K562 (cell line): Measurements from ENCODE around the gene SRCAP. TPM values are rescaled to one million over a fixed set of nuclear protein-coding genes. Genes with fewer than 3 reads are reported as not detected.

Experiments used
- ATAC-seq: fragments of 200-7000 bp; cut with Tn5 transposase; 3 replicates; pipeline ENCODE4 v1.9.1; 2020; ENCODE audit warnings: moderate library complexity
- BruUV-seq: library from RNA; stranded (reverse); fragments of 400-500 nt; replicated peaks from 2 replicates; lab custom pipeline; 2021; lab: Mats Ljungman, UMichigan
- CTCF ChIA-PET: fragments of 300-600 bp; formaldehyde crosslinking; extraction: SDS; loops from one replicate; lab custom pipeline; 2021; ENCODE audit warnings: low intra/inter-chr PET ratio; lab: Yijun Ruan, JAX
- POLR2A ChIA-PET: fragments of 300-600, 350-650 bp; sonication (Branson Sonifier 250); formaldehyde crosslinking; extraction: SDS; loops from one replicate; lab custom pipeline; 2021; ENCODE audit warnings: antibody characterized with exemption, inconsistent platforms; lab: Yijun Ruan, JAX
- DNase-seq, 4 experiments: peaks; one replicate each; pipeline versions ENCODE4 v3.0.0 to v3.0.0-alpha.2; 2011 to 2018; ENCODE audit warnings: low spot score in 3 of 4, mixed read lengths in 3 of 4; ENCODE audit errors: extremely low read depth in 1 of 4
- FAIRE-seq: peaks from 2 replicates; lab custom pipeline; 2011; peaks lifted over from hg19 to GRCh38; lab: Jason Lieb, UNC
- H2AFZ ChIP-seq: 2 replicates; pipeline ENCODE4 v1.6.0; 2011; ENCODE audit warnings: low read depth, low read length, control low read depth, inconsistent platforms
- H3K27ac ChIP-seq: fragments of 200-600 bp; 3 replicates; pipeline ENCODE4 v1.8.0; 2011; ENCODE audit warnings: low read depth, mild to moderate bottlenecking, control low read depth, inconsistent platforms, low read length, moderate library complexity, mixed read lengths; ENCODE audit errors: extremely low read depth
- H3K27me3 ChIP-seq, 2 experiments: fragments of 300-600 bp in 1 of 2; 2 replicates in 1 of 2; 3 replicates in 1 of 2; pipeline versions ENCODE4 v1.6.0 to v1.8.0; 2011; ENCODE audit warnings: inconsistent platforms in 2 of 2, low read length in 2 of 2, mild to moderate bottlenecking in 1 of 2, mixed read lengths in 1 of 2, moderate library complexity in 1 of 2; ENCODE audit not compliant: control insufficient read depth in 2 of 2, insufficient read depth in 2 of 2
- H3K36me3 ChIP-seq: fragments of 300-600 bp; 3 replicates; pipeline ENCODE4 v1.8.0; 2011; ENCODE audit warnings: mild to moderate bottlenecking, low read length, inconsistent platforms; ENCODE audit not compliant: control insufficient read depth, insufficient read depth
- H3K4me1 ChIP-seq, 2 experiments: fragments of 200-600 bp in 1 of 2; replicated peaks in 1 of 2; 2 replicates in 1 of 2; 3 replicates in 1 of 2; pipeline versions ENCODE4 v1.5.1 to v1.8.0; 2011; ENCODE audit warnings: inconsistent platforms in 2 of 2, low read length in 2 of 2, mild to moderate bottlenecking in 1 of 2, mixed read lengths in 1 of 2, moderate library complexity in 1 of 2; ENCODE audit not compliant: control insufficient read depth in 2 of 2, insufficient read depth in 2 of 2
- H3K4me2 ChIP-seq: 2 replicates; pipeline ENCODE4 v1.6.1; 2011; ENCODE audit warnings: low read length, control low read depth, inconsistent platforms, mixed read lengths; ENCODE audit not compliant: insufficient read depth
- H3K4me3 ChIP-seq: fragments of 200-600 bp; sonication (generic), shearing (Covaris generic); 2 replicates; pipeline ENCODE4 v1.5.1; 2016; ENCODE audit warnings: control low read depth, inconsistent platforms
- H3K79me2 ChIP-seq: fragments of 200-600 bp; 3 replicates; pipeline ENCODE4 v1.8.0; 2011; ENCODE audit warnings: low read length, inconsistent platforms; ENCODE audit not compliant: control insufficient read depth, insufficient read depth
- H3K9ac ChIP-seq, 2 experiments: 2 replicates each; pipeline versions ENCODE4 v1.6.0 to v1.6.1; 2011; ENCODE audit warnings: low read depth in 2 of 2, low read length in 2 of 2, control low read depth in 1 of 2, inconsistent platforms in 1 of 2, mild to moderate bottlenecking in 1 of 2, mixed read lengths in 1 of 2; ENCODE audit not compliant: insufficient read depth in 1 of 2
- H3K9me1 ChIP-seq: one replicate; pipeline ENCODE4 v1.6.0; 2011; ENCODE audit warnings: inconsistent platforms, mild to moderate bottlenecking, low read length, moderate library complexity; ENCODE audit not compliant: control insufficient read depth, insufficient read depth
- H3K9me3 ChIP-seq: replicated peaks from 2 replicates; pipeline ENCODE4 v1.5.1; 2011; ENCODE audit warnings: low read depth, low read length, inconsistent platforms; ENCODE audit not compliant: control insufficient read depth, insufficient read depth
- H4K20me1 ChIP-seq: replicated peaks from 2 replicates; pipeline ENCODE4 v1.6.1; 2011; ENCODE audit warnings: low read length, inconsistent platforms, mixed read lengths; ENCODE audit not compliant: control insufficient read depth, insufficient read depth
- CUX1 ChIP-seq: fragments of 200-800 bp; sonication (Bioruptor generic); IDR thresholded peaks from 2 replicates; pipeline ENCODE4 v1.6.1; 2016; ENCODE audit warnings: missing genetic modification characterization, missing compliant biosample characterization
- NCOA2 ChIP-seq, 2 experiments: fragments of 450-650 bp; IDR thresholded peaks; 2 replicates each; pipeline ENCODE4 v1.6.1; 2018; ENCODE audit warnings: mild to moderate bottlenecking in 2 of 2, moderate library complexity in 1 of 2; ENCODE audit not compliant: partially characterized antibody in 2 of 2
- NFE2 ChIP-seq: IDR thresholded peaks from 2 replicates; pipeline ENCODE4 v1.6.1; 2014; ENCODE audit warnings: antibody characterized with exemption, low read depth
- SMARCA4 ChIP-seq: fragments of 450-650 bp; IDR thresholded peaks from 2 replicates; pipeline ENCODE4 v1.6.1; 2016
- SMARCB1 ChIP-seq: IDR thresholded peaks from 2 replicates; pipeline ENCODE4 v1.6.1; 2011; ENCODE audit warnings: improper control_type of control experiment, low read depth; ENCODE audit not compliant: insufficient read length
- TARDBP ChIP-seq: fragments of 450-650 bp; IDR thresholded peaks from 2 replicates; pipeline ENCODE4 v1.6.1; 2016
- TRIM25 ChIP-seq: fragments of 450-650 bp; IDR thresholded peaks from 2 replicates; pipeline ENCODE4 v1.7.0; 2016; ENCODE audit warnings: borderline replicate concordance
- WGBS: fragments of 100-300 bp; shearing (Covaris generic); methylation state at CpG from one replicate; pipeline ENCODE4 v1.1.6; 2016; ENCODE audit warnings: low coverage, mixed read lengths; ENCODE audit not compliant: insufficient coverage; ENCODE audit errors: missing lambda C conversion rate; 5-methylcytosine and 5-hydroxymethylcytosine counted together
- in situ Hi-C: fragments of 300-500 bp; cut with MboI; formaldehyde crosslinking; loops from 4 replicates; pipeline ENCODE4 v1.15.0; 2018; ENCODE audit warnings: inconsistent platforms, mixed read lengths
- intact Hi-C: fragments of 100-400 bp; cut with micrococcal nuclease; formaldehyde crosslinking; loops from 2 replicates; pipeline ENCODE4 v1.14.2; 2022
- polyA plus RNA-seq, 8 experiments: library from polyadenylated mRNA; depleted of rRNA in 4 of 8; stranded (reverse) in 5 of 8; unstranded in 3 of 8; fragments of >200 nt; fragmentation: Nextera tagmentation in 2 of 8; fragmentation: Illumina TruSeq in 1 of 8; extraction: Ambion mirVana in 2 of 8; extraction: Trizol in 1 of 8; gene quantifications; 2 replicates each; pipeline versions ENCODE4 v1.2.1 to v1.2.3, GENCODE V29; 2011 to 2014; ENCODE audit warnings: inconsistent platforms in 1 of 8, missing spikeins in 1 of 8
- total RNA-seq, 7 experiments: library from RNA; depleted of rRNA in 6 of 7; stranded (reverse); fragments of >200 nt in 6 of 7; fragmentation: Illumina TruSeq in 2 of 7; extraction: Trizol in 2 of 7; gene quantifications; 2 replicates each; pipeline versions ENCODE4 v1.2.1 to v1.2.3, GENCODE V29; 2011 to 2021; ENCODE audit warnings: low replicate concordance in 1 of 7
- TF ChIP-seq, protein P1 (sequence below): fragments of 250-450 bp; sonication (Bioruptor Pico); IDR thresholded peaks from 2 replicates; pipeline ENCODE4 v1.5.0; 2022; ENCODE audit warnings: mild to moderate bottlenecking
- TF ChIP-seq, protein P2 (sequence below): sonication (generic); formaldehyde crosslinking; IDR thresholded peaks from 2 replicates; pipeline ENCODE4 v1.9.0; 2022; ENCODE audit warnings: mild to moderate bottlenecking, missing genetic modification reagents

SRCAP gene
- total and polyA plus RNA-seq, 9 of the 15 experiments (the other 6 are each of a cell fraction or from before 2014, with no cell fraction given): 0.21 to 62.6 (median 5.8) TPM

DNA sequence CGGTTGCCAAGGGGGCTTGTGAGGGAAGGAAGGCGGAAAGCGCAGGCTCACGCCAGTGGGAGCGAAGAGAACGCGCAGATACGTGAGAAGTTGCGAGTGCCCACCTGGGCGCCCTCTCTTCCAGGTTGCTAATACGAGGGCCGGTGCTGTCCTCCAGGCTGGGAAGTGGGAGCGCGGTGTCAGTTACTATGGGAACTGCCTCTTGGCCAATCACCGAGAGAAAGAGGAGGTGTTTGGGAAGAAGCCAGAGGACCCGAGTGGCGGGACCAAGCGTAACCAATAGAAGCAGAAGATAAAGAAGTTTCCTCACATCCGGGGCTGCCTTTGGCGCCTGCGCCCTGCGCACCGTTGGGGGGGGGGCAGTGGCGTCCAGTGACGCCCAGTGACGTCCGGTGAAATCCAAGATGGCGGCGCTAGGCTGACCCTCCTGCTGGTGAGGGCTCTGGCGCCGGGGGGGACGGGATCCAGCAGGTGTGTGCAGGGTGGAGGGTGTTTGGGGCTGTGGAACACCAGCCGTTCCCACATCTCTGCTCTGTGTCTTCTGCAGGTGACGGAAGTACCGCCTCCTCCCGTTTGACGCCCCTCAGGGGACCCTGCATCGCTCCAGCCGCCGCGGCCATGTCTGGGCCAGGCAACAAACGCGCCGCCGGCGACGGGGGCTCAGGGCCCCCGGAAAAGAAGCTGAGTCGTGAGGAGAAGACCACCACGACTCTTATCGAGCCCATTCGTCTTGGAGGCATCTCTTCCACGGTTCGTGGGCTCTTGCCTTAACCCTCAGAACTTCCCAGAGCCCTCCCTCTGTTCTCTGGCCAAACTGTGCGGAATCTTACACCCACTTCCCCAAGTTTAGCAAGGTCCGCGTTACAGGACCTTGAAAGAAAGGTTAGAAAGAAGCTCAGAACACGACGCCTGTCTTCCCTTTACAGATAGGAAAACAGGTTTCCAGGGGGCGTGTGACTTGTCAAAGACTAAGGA is 63.2 kb downstream of the SRCAP start, which contains the start of the genes CFAP119 and RNF40:
Gene CFAP119, minus strand, starts transcription at position 135 of the 975 bp plus-strand sequence. CDS start 314 bp downstream, outside the sequence.
Gene RNF40, plus strand, starts transcription at position 395 of the 975 bp plus-strand sequence. Its CDS starts 224 bp downstream, at position 619.
- WGBS: under 1% methylated on average over 57 of the region's 60 CpGs
- Histone ChIP-seq H3K9me3 (no peaks in the 10 kb centered on the region), H3K4me1 (peaks cover 19 to 51% of the 10 kb centered on the region in 2 experiments; a peak in 4 of 5 replicates), H3K4me3 (peak within 1 kb of the TSS; percentile 88), H3K9me1 (no peaks in the 10 kb centered on the region), H2AFZ (peak within 1 kb of the TSS; percentile 92), H3K36me3 (peaks cover 75% of the 10 kb centered on the region), H3K79me2 (peaks cover 42% of the 10 kb centered on the region), H3K27me3 (no peaks in the 10 kb centered on the region), H4K20me1 (no peaks in the 10 kb centered on the region), H3K4me2 (peak within 1 kb of the TSS; percentile 94), H3K27ac (peak within 1 kb of the TSS; percentile 87), H3K9ac (peak within 1 kb of the TSS; percentile 96)
- ATAC-seq (peak; percentile 94), DNase-seq (peak; percentile 96 to 100 (median 98)), FAIRE-seq (peak; percentile 100)
- intact Hi-C loops (loop anchor here (2.0 to 5.0 kb wide), 3 partner anchors 13 to 161 kb away; partner anchors contain the start of genes FBXL19 and PHKG2), in situ Hi-C loops (no loop called here)
- ChIA-PET CTCF (no interaction called here), POLR2A (interaction anchor here (1.0 to 3.7 kb wide), 3 partner anchors 9 to 12 kb away, joined by 5 to 28 read pairs (median 7); no protein-coding TSS in a partner anchor)
- TSS peak; percentile 68 for BruUV-seq
- no peak for TF ChIP-seq TRIM25
- no peak for TF ChIP-seq NFE2
- no peak for TF ChIP-seq TARDBP
- TF ChIP-seq CUX1 (CRISPR knock-in tag): no peak
- TF ChIP-seq SMARCA4: no peak
- no peak for TF ChIP-seq SMARCB1
- TF ChIP-seq, protein P1, sequence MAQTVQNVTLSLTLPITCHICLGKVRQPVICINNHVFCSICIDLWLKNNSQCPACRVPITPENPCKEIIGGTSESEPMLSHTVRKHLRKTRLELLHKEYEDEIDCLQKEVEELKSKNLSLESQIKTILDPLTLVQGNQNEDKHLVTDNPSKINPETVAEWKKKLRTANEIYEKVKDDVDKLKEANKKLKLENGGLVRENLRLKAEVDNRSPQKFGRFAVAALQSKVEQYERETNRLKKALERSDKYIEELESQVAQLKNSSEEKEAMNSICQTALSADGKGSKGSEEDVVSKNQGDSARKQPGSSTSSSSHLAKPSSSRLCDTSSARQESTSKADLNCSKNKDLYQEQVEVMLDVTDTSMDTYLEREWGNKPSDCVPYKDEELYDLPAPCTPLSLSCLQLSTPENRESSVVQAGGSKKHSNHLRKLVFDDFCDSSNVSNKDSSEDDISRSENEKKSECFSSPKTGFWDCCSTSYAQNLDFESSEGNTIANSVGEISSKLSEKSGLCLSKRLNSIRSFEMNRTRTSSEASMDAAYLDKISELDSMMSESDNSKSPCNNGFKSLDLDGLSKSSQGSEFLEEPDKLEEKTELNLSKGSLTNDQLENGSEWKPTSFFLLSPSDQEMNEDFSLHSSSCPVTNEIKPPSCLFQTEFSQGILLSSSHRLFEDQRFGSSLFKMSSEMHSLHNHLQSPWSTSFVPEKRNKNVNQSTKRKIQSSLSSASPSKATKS: no peak
- TF ChIP-seq, protein P2, sequence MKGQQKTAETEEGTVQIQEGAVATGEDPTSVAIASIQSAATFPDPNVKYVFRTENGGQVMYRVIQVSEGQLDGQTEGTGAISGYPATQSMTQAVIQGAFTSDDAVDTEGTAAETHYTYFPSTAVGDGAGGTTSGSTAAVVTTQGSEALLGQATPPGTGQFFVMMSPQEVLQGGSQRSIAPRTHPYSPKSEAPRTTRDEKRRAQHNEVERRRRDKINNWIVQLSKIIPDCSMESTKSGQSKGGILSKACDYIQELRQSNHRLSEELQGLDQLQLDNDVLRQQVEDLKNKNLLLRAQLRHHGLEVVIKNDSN: no peak
- no peak for TF ChIP-seq NCOA2 (IDR thresholded peaks at IDR 0.05; ENCODE audit: partially characterized antibody in 2 of 2)
